Nephron progenitor cell (in vitro differentiated cells): ENCODE data around the gene RPS25.
A peak's percentile ranks its signal among the peaks of the same experiment; 100 is the strongest.
"Not testable (repeated sequence)": the region's sequence is repeated elsewhere in the genome, so short reads cannot be mapped to it uniquely, and the experiment has no call there.

Source experiments
- DNase-seq: peaks from one replicate; pipeline ENCODE4 v3.0.0; 2021
- H3K27ac Mint-ChIP-seq: 2 replicates; pipeline ENCODE4 v1.8.0; 2021; ENCODE audit warnings: mild to moderate bottlenecking, moderate library complexity, mixed read lengths
- H3K27me3 Mint-ChIP-seq: 2 replicates; pipeline ENCODE4 v1.8.0; 2021; ENCODE audit warnings: mild to moderate bottlenecking, low read depth, mixed read lengths; ENCODE audit not compliant: poor library complexity
- H3K36me3 Mint-ChIP-seq: 2 replicates; pipeline ENCODE4 v1.8.0; 2021; ENCODE audit warnings: low read depth, mixed read lengths
- H3K4me1 Mint-ChIP-seq: 2 replicates; pipeline ENCODE4 v1.8.0; 2021; ENCODE audit warnings: mixed read lengths
- H3K4me3 Mint-ChIP-seq: 2 replicates; pipeline ENCODE4 v1.8.0; 2021; ENCODE audit warnings: mild to moderate bottlenecking, moderate library complexity, mixed read lengths
- H3K9me3 Mint-ChIP-seq: 2 replicates; pipeline ENCODE4 v1.8.0; 2021; ENCODE audit warnings: mild to moderate bottlenecking, moderate library complexity, mixed read lengths
- TF ChIP-seq, protein P1 (sequence below): fragments of 200-600 bp; sonication (generic); IDR thresholded peaks from 2 replicates; pipeline ENCODE4 v1.5.0; 2021; ENCODE audit warnings: antibody characterized with exemption

The RPS25 gene

GRCh38 chr11:119018074-119018938 lies at the start of gene RPS25, which contains the start of gene TRAPPC4:
RPS25 (minus strand) TSS chr11:119018343; CDS start chr11:119018284, 59 bp downstream.
TRAPPC4 (plus strand) TSS chr11:119018766; CDS start chr11:119018796, 30 bp downstream.
- TF ChIP-seq, protein P1, sequence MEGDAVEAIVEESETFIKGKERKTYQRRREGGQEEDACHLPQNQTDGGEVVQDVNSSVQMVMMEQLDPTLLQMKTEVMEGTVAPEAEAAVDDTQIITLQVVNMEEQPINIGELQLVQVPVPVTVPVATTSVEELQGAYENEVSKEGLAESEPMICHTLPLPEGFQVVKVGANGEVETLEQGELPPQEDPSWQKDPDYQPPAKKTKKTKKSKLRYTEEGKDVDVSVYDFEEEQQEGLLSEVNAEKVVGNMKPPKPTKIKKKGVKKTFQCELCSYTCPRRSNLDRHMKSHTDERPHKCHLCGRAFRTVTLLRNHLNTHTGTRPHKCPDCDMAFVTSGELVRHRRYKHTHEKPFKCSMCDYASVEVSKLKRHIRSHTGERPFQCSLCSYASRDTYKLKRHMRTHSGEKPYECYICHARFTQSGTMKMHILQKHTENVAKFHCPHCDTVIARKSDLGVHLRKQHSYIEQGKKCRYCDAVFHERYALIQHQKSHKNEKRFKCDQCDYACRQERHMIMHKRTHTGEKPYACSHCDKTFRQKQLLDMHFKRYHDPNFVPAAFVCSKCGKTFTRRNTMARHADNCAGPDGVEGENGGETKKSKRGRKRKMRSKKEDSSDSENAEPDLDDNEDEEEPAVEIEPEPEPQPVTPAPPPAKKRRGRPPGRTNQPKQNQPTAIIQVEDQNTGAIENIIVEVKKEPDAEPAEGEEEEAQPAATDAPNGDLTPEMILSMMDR, result no peak
- Mint-ChIP-seq H3K27ac (peak within 1 kb of the TSS; percentile 100), H3K36me3 (peaks cover 52% of the 10 kb centered on the region), H3K4me3 (peak within 1 kb of the TSS; percentile 100), H3K4me1 (peaks cover 55% of the 10 kb centered on the region), H3K27me3 (peaks cover 7% of the 10 kb centered on the region), H3K9me3 (no peaks in the 10 kb centered on the region)
- peak; percentile 90 for DNase-seq

- Mint-ChIP-seq H3K9me3 (no peaks in the 10 kb centered on the region), H3K27ac (peak within 1 kb of the TSS; percentile 95), H3K4me3 (peak within 1 kb of the TSS; percentile 97), H3K36me3 (peaks cover 26% of the 10 kb centered on the region), H3K4me1 (peaks cover 24% of the 10 kb centered on the region), H3K27me3 (no peaks in the 10 kb centered on the region)
- DNase-seq, result peak; percentile 98
- TF ChIP-seq, protein P1, result no peak
Measured at GRCh38 chr11:119067371-119068222, 49.5 kb upstream of the RPS25 start, which contains the start of gene VPS11. VPS11 (plus strand) TSS chr11:119067818; CDS start chr11:119067824, 6 bp downstream.

- TF ChIP-seq, protein P1, result peak; percentile 31
- peaks cover 2% of the 10 kb centered on the region for H3K27me3 Mint-ChIP-seq
- H3K4me1 Mint-ChIP-seq, result peaks cover 24% of the 10 kb centered on the region
- no peak overlapping the region for H3K4me3 Mint-ChIP-seq
- H3K9me3 Mint-ChIP-seq, result peaks cover 4% of the 10 kb centered on the region
- H3K36me3 Mint-ChIP-seq, result peaks cover 16% of the 10 kb centered on the region
- DNase-seq, result no peak
- H3K27ac Mint-ChIP-seq, result no peak overlapping the region
Measured at GRCh38 chr11:119065369-119065768, 47.2 kb upstream of the RPS25 start.

DNA sequence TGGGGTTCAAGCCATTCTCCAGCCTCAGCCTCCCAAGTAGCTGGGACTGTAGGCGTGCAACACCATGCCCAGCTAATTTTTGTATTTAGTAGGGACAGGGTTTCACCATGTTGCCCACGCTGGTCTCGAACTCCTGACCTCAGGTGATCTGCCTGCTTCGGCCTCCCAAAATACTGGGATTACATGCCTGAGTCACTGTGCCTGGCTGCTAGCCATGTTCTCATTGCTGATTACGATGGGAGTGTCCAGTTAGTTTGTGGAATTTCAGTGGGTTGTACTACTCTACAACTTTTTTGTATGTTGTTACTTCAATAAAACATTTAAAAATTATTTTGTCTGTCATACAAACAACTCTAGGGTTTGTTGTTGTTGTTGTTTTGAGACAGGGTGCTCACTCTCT lies 44.6 kb upstream of the RPS25 start:
- TF ChIP-seq, protein P1, result no peak
- Mint-ChIP-seq H3K27me3 (peaks cover 4% of the 10 kb centered on the region), H3K27ac (no peak overlapping the region), H3K36me3 (peaks cover 16% of the 10 kb centered on the region), H3K4me3 (no peak overlapping the region), H3K4me1 (peaks cover 20% of the 10 kb centered on the region), H3K9me3 (peaks cover 4% of the 10 kb centered on the region)
- no peak for DNase-seq

- Mint-ChIP-seq H3K4me1 (peaks cover 14% of the 10 kb centered on the region), H3K27ac (no peak overlapping the region), H3K27me3 (peaks cover 4% of the 10 kb centered on the region), H3K9me3 (peaks cover 4% of the 10 kb centered on the region), H3K4me3 (no peak overlapping the region), H3K36me3 (peaks cover 16% of the 10 kb centered on the region)
- DNase-seq, result no peak
- TF ChIP-seq, protein P1, result no peak
Measured at GRCh38 chr11:119061256-119061655, 43.1 kb upstream of the RPS25 start.

DNA sequence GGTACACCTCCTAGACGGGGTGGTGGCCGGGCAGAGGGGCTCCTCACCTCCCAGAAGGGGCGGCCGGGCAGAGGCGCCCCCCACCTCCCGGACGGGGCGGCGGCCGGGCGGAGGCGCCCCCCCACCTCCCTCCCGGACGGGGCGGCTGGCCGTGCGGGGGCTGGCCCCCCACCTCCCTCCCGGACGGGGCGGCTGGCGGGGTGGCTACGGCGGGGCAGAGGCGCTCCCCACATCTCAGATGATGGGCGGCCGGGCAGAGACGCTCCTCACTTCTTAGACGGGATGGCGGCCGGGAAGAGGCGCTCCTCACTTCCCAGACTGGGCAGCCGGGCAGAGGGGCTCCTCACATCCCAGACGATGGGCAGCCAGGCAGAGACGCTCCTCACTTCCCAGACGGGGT lies 41.0 kb upstream of the RPS25 start:
- H3K27ac Mint-ChIP-seq, H3K27me3 Mint-ChIP-seq, DNase-seq, H3K9me3 Mint-ChIP-seq: not testable (repeated sequence)
- Mint-ChIP-seq H3K36me3 (peaks cover 35% of the 10 kb centered on the region), H3K4me3 (peak overlapping the region; percentile 65), H3K4me1 (peaks cover 30% of the 10 kb centered on the region)
